ENCODE measurements around the gene SPHK2. TPM values are rescaled to one million over a fixed set of nuclear protein-coding genes. Genes with fewer than 3 reads are reported as not detected.

Gene SPHK2
- polyA plus RNA-seq, 1 experiment, result 9.2 TPM

DNA sequence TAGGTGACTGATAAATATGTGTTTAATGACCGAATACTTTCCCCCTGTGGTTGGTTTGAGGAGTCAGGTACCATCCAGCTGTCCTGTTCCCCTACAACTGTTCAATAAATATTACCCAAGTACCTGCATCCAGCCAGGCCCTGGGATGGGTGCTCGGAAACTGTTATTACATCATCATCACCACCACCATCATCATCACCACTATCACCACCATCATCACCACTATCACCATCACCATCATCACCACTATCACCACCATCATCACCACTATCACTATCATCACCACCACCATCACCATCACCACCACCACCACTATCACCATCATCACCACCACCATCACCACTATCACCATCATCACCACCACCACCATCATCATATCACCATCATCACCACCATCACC is 49.5 kb downstream of the SPHK2 start:
- TF ChIP-seq CTCF (IDR thresholded peaks at IDR 0.05; ENCODE audit: insufficient read depth, low read depth, low read length), result no peak

GRCh38 chr19:48669903-48670668 is 50.8 kb downstream of the SPHK2 start:
- CTCF ChIA-PET, result interaction anchor here (0.9 kb wide), 1 partner anchor 118 kb away, joined by 3 read pairs; no protein-coding TSS in a partner anchor
- POLR2A ChIA-PET, result no interaction called here

More for the DNA sequence above, 49.5 kb downstream of the SPHK2 start:
- Histone ChIP-seq H3K27me3 (ENCODE audit: control insufficient read depth, insufficient read depth, low read length) (peaks cover 1% of the 10 kb centered on the region; the same call in 1 of the 2 replicates), H3K4me3 (ENCODE audit: low read depth, low read length) (no peak overlapping the region), H3K36me3 (ENCODE audit: control insufficient read depth, insufficient read depth, low read length) (no peaks in the 10 kb centered on the region)
- POLR2A ChIA-PET, result no interaction called here
- CTCF ChIA-PET, result interaction anchor here (1.0 kb wide), 1 partner anchor 23 kb away, joined by 3 read pairs; the partner anchor contains the start of gene CA11
- DNase-seq (ENCODE audit: low read depth), result no peak

DNA sequence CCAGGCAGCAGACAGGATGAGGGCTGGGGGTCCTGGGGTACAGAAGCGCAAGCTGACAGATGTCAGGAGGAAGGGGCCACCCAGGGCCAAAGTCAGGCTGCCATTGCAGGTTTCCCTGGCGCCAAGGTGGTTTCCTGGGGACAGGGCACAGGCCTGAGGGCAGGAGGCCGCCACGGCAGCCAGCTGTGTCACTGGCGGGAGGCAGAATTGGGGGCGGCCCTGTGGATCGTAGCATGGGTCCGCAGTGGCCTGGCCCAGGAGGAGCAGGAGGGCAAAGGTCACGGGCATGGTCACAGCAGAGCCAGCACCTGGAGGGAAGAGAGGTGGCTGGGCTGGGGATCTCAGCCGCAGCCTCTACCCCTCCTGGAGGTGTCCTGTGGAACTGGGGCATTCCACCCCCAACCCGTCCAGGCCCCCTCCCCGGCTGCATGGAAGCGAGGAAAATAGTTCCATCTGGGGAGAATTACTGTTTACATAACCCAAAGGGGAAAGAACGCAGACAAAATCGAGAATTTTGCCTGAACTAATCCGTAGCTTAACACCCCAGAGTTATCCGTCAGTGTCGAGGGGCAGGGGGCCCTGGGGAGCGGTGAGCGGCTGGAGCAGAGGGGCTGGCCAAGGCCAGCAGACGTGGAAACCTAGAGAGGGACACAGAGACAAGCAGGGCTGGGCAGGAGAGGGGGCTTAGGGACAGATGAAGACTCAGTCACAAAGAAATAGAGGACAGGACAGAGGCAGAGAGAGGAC is 51.6 kb downstream of the SPHK2 start:
- ChIA-PET CTCF (interaction anchor here (0.9 kb wide), 1 partner anchor 117 kb away, joined by 3 read pairs; no protein-coding TSS in a partner anchor), POLR2A (no interaction called here)
- no peak for TF ChIP-seq CTCF (IDR thresholded peaks at IDR 0.05; ENCODE audit: insufficient read depth, low read depth, low read length)
- H3K36me3 ChIP-seq (ENCODE audit: control insufficient read depth, insufficient read depth, low read length), result no peaks in the 10 kb centered on the region
- H3K27me3 ChIP-seq (ENCODE audit: control insufficient read depth, insufficient read depth, low read length), result peaks cover 1% of the 10 kb centered on the region; the same call in 1 of the 2 replicates
- no peak for DNase-seq (ENCODE audit: low read depth)
- H3K4me3 ChIP-seq (ENCODE audit: low read depth, low read length), result no peak overlapping the region

More at GRCh38 chr19:48669903-48670668, 50.8 kb downstream of the SPHK2 start:
- Histone ChIP-seq H3K36me3 (ENCODE audit: control insufficient read depth, insufficient read depth, low read length) (no peaks in the 10 kb centered on the region), H3K27me3 (ENCODE audit: control insufficient read depth, insufficient read depth, low read length) (peaks cover 1% of the 10 kb centered on the region; the same call in 1 of the 2 replicates), H3K4me3 (ENCODE audit: low read depth, low read length) (no peak overlapping the region)
- TF ChIP-seq CTCF (IDR thresholded peaks at IDR 0.05; ENCODE audit: insufficient read depth, low read depth, low read length), result no peak
- no peak for DNase-seq (ENCODE audit: low read depth)

GRCh38 chr19:48671446-48671995 is 52.2 kb downstream of the SPHK2 start:
- Histone ChIP-seq H3K27me3 (ENCODE audit: control insufficient read depth, insufficient read depth, low read length) (peaks cover 1% of the 10 kb centered on the region; the same call in 1 of the 2 replicates), H3K4me3 (ENCODE audit: low read depth, low read length) (no peak overlapping the region), H3K36me3 (ENCODE audit: control insufficient read depth, insufficient read depth, low read length) (no peaks in the 10 kb centered on the region)
- ChIA-PET CTCF (no interaction called here), POLR2A (no interaction called here)
- no peak for DNase-seq (ENCODE audit: low read depth)
- TF ChIP-seq CTCF (IDR thresholded peaks at IDR 0.05; ENCODE audit: insufficient read depth, low read depth, low read length), result no peak

GRCh38 chr19:48672994-48673393 is 53.7 kb downstream of the SPHK2 start, which contains the start of gene NTN5:
NTN5 (minus strand) TSS chr19:48673017; CDS start chr19:48670986, 2,031 bp downstream.
- H3K36me3 ChIP-seq (ENCODE audit: control insufficient read depth, insufficient read depth, low read length), result no peaks in the 10 kb centered on the region
- POLR2A ChIA-PET, result no interaction called here
- DNase-seq (ENCODE audit: low read depth), result no peak
- H3K4me3 ChIP-seq (ENCODE audit: low read depth, low read length), result no peak within 1 kb of the TSS
- CTCF ChIA-PET, result interaction anchor here (1.4 kb wide), 1 partner anchor 9 kb away, joined by 4 read pairs; no protein-coding TSS in a partner anchor
- TF ChIP-seq CTCF (IDR thresholded peaks at IDR 0.05; ENCODE audit: insufficient read depth, low read depth, low read length), result no peak
- no peaks in the 10 kb centered on the region; the same call in 1 of the 2 replicates for H3K27me3 ChIP-seq (ENCODE audit: control insufficient read depth, insufficient read depth, low read length)

Measured in BJ (cell line).